ENCODE results near the gene MAPK14. TPM values are rescaled to one million over a fixed set of nuclear protein-coding genes. Genes with fewer than 3 reads are reported as not detected.

The MAPK14 gene
- total and polyA plus RNA-seq, 2 donors (not counting 1 experiment from before 2014, with no cell fraction given): 55.9 to 57.8 TPM

- Histone ChIP-seq H3K9me3 (ENCODE audit: control insufficient read depth, insufficient read depth, low read depth, low read length) (no peaks in the 10 kb centered on the region), H3K27me3 (ENCODE audit: control insufficient read depth, insufficient read depth, low read length) (no peaks in the 10 kb centered on the region), H3K79me2 (ENCODE audit: control insufficient read depth, insufficient read depth, low read length) (no peaks in the 10 kb centered on the region), H3K4me2 (ENCODE audit: extremely low read depth, insufficient read depth, low read length) (no peak overlapping the region), H3K9ac (ENCODE audit: insufficient read depth, low read length) (no peak overlapping the region), H3K36me3 (ENCODE audit: control insufficient read depth, insufficient read depth, low read length) (no peaks in the 10 kb centered on the region), H2AFZ (ENCODE audit: low read length) (no peak overlapping the region), H3K4me3 (replicated peaks in 1 of 4; ENCODE audit: control extremely low read depth in 1 of 4, insufficient read depth in 1 of 4, low read depth in 3 of 4, low read length in 4 of 4) (no peak overlapping the region), H4K20me1 (ENCODE audit: control insufficient read depth, extremely low read depth, insufficient read depth, low read length) (no peaks in the 10 kb centered on the region), H3K27ac (ENCODE audit: insufficient read depth, low read length) (no peak overlapping the region), H3K4me1 (ENCODE audit: control insufficient read depth, extremely low read depth, insufficient read depth, low read length) (peaks cover 11% of the 10 kb centered on the region)
- no peak for DNase-seq (ENCODE audit: low read depth in 2 of 2)
- no peak for TF ChIP-seq CTCF (conservative IDR thresholded peaks at IDR 0.05 in 1 of 2, IDR thresholded peaks at IDR 0.05 in 1 of 2; ENCODE audit: low read depth in 1 of 2, low read length in 2 of 2)
- no peak for TF ChIP-seq EZH2 (IDR thresholded peaks at IDR 0.05; ENCODE audit: low read length, missing control alignments)
Measured at GRCh38 chr6:36136034-36136433, 108.4 kb downstream of the MAPK14 start.

GRCh38 chr6:36136551-36136950 is 108.9 kb downstream of the MAPK14 start:
- TF ChIP-seq EZH2 (IDR thresholded peaks at IDR 0.05; ENCODE audit: low read length, missing control alignments): no peak
- no peak for TF ChIP-seq CTCF (conservative IDR thresholded peaks at IDR 0.05 in 1 of 2, IDR thresholded peaks at IDR 0.05 in 1 of 2; ENCODE audit: low read depth in 1 of 2, low read length in 2 of 2)
- Histone ChIP-seq H3K9ac (ENCODE audit: insufficient read depth, low read length) (no peak overlapping the region), H2AFZ (ENCODE audit: low read length) (no peak overlapping the region), H3K79me2 (ENCODE audit: control insufficient read depth, insufficient read depth, low read length) (no peaks in the 10 kb centered on the region), H3K4me3 (replicated peaks in 1 of 4; ENCODE audit: control extremely low read depth in 1 of 4, insufficient read depth in 1 of 4, low read depth in 3 of 4, low read length in 4 of 4) (no peak overlapping the region), H3K9me3 (ENCODE audit: control insufficient read depth, insufficient read depth, low read depth, low read length) (no peaks in the 10 kb centered on the region), H3K27ac (ENCODE audit: insufficient read depth, low read length) (no peak overlapping the region), H3K4me2 (ENCODE audit: extremely low read depth, insufficient read depth, low read length) (no peak overlapping the region), H3K4me1 (ENCODE audit: control insufficient read depth, extremely low read depth, insufficient read depth, low read length) (peaks cover 8% of the 10 kb centered on the region), H3K27me3 (ENCODE audit: control insufficient read depth, insufficient read depth, low read length) (no peaks in the 10 kb centered on the region), H3K36me3 (ENCODE audit: control insufficient read depth, insufficient read depth, low read length) (no peaks in the 10 kb centered on the region), H4K20me1 (ENCODE audit: control insufficient read depth, extremely low read depth, insufficient read depth, low read length) (no peaks in the 10 kb centered on the region)
- no peak for DNase-seq (ENCODE audit: low read depth in 2 of 2)

- Histone ChIP-seq H2AFZ (ENCODE audit: low read length) (no peak overlapping the region), H3K4me1 (ENCODE audit: control insufficient read depth, extremely low read depth, insufficient read depth, low read length) (no peaks in the 10 kb centered on the region), H3K27ac (ENCODE audit: insufficient read depth, low read length) (no peak overlapping the region), H3K79me2 (ENCODE audit: control insufficient read depth, insufficient read depth, low read length) (no peaks in the 10 kb centered on the region), H3K4me3 (replicated peaks in 1 of 4; ENCODE audit: control extremely low read depth in 1 of 4, insufficient read depth in 1 of 4, low read depth in 3 of 4, low read length in 4 of 4) (no peak overlapping the region), H3K9ac (ENCODE audit: insufficient read depth, low read length) (no peak overlapping the region), H4K20me1 (ENCODE audit: control insufficient read depth, extremely low read depth, insufficient read depth, low read length) (no peaks in the 10 kb centered on the region), H3K4me2 (ENCODE audit: extremely low read depth, insufficient read depth, low read length) (no peak overlapping the region), H3K9me3 (ENCODE audit: control insufficient read depth, insufficient read depth, low read depth, low read length) (no peaks in the 10 kb centered on the region), H3K36me3 (ENCODE audit: control insufficient read depth, insufficient read depth, low read length) (no peaks in the 10 kb centered on the region), H3K27me3 (ENCODE audit: control insufficient read depth, insufficient read depth, low read length) (no peaks in the 10 kb centered on the region)
- TF ChIP-seq CTCF (conservative IDR thresholded peaks at IDR 0.05 in 1 of 2, IDR thresholded peaks at IDR 0.05 in 1 of 2; ENCODE audit: low read depth in 1 of 2, low read length in 2 of 2) (no peak), EZH2 (IDR thresholded peaks at IDR 0.05; ENCODE audit: low read length, missing control alignments) (no peak)
- no peak for DNase-seq (ENCODE audit: low read depth in 2 of 2)
Measured at GRCh38 chr6:36138667-36139066, 111.1 kb downstream of the MAPK14 start.

Measured in fibroblast of lung (primary cell).